ENCODE data around the gene UBE2H.

DNA sequence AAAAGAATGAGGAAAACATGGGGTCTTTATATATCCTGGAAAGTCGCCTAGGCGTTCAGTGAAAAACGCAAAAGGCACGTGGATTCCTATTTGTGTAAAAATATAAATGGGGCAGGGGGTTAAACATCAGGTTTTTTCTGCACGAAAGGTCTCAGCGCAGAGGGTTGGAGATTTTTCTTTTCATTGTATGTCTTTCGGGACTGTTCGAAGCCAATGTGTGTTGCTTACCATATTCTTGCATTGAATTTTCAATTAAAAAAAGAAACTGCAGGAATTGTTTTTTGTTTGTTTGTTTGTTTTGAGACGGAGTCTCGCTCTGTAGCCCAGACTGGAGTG lies 169.2 kb downstream of the UBE2H start:
- TF ChIP-seq, protein P1, sequence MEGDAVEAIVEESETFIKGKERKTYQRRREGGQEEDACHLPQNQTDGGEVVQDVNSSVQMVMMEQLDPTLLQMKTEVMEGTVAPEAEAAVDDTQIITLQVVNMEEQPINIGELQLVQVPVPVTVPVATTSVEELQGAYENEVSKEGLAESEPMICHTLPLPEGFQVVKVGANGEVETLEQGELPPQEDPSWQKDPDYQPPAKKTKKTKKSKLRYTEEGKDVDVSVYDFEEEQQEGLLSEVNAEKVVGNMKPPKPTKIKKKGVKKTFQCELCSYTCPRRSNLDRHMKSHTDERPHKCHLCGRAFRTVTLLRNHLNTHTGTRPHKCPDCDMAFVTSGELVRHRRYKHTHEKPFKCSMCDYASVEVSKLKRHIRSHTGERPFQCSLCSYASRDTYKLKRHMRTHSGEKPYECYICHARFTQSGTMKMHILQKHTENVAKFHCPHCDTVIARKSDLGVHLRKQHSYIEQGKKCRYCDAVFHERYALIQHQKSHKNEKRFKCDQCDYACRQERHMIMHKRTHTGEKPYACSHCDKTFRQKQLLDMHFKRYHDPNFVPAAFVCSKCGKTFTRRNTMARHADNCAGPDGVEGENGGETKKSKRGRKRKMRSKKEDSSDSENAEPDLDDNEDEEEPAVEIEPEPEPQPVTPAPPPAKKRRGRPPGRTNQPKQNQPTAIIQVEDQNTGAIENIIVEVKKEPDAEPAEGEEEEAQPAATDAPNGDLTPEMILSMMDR (IDR thresholded peaks at IDR 0.05; ENCODE audit: low read length) = no peak
- no peak for TF ChIP-seq EZH2 (optimal IDR thresholded peaks at IDR 0.05; ENCODE audit: low read depth, low read length)
- no peak for TF ChIP-seq EZH2phosphoT487 (IDR thresholded peaks at IDR 0.05; ENCODE audit: low read length)

Measured in MM.1S (cell line).